HG03135 (cell line): ENCODE results near the gene LCE2C.

Source experiments
- ATAC-seq: cut with Tn5 transposase; IDR thresholded peaks from one replicate; pipeline ENCODE4 v1.9.1; 2021; ENCODE audit warnings: mild to moderate bottlenecking, moderate library complexity; ENCODE audit not compliant: unreplicated experiment

The LCE2C gene

DNA sequence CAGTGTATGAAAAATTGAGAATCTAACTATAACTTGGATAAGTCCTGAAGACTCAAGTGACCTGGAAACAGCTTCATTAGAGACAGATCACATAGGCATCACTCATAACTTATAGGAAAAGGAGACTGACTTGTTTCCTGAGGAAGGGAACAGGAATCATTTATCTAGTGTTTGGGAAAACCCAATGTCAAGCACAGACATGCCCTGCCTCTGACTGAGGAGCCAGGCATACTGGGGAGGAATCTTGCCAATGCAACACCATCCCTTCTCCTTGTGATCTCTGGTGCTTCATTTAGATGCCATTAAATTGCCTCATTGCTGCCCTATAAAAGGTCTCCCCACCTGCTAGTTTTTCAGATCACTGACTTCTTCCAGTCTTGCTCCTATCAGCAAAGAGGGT is 43.2 kb downstream of the LCE2C start:
- no peak for ATAC-seq

DNA sequence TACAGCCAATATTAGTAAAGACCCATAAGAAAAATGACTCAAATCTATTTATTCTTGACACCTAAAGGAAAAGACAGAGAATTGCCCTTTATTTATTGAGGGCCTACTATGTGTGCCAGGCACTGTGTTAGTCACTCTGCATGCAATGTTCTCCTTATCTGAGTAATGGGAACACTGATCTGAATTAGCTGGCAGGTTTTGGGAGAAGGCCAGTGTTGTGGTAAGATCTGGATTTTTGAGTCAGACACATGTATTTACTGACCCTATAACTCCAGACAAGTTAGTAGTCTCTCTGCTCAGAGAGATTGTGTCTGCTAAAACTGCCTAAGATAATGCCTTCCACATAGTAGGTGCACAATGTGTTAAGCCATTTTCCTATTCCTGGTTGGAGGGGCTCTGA is 50.2 kb downstream of the LCE2C start:
- no peak for ATAC-seq
